Measurements from ENCODE around the gene TMEM190.
A peak's percentile ranks its signal among the peaks of the same experiment; 100 is the strongest.
"Not testable (repeated sequence)": the region's sequence is repeated elsewhere in the genome, so short reads cannot be mapped to it uniquely, and the experiment has no call there.

TMEM190 gene

GRCh38 chr19:55376241-55376933 is at the start of gene TMEM190:
TSS of gene TMEM190 (plus strand) at chr19:55376826. CDS start at chr19:55376854, 28 bp downstream.
- DNase-seq (ENCODE audit: low read depth in 2 of 2): no peak

- not testable (repeated sequence) for DNase-seq (ENCODE audit: low read depth in 2 of 2)
Observed at GRCh38 chr19:55328774-55329318, 47.8 kb upstream of the TMEM190 start.

- DNase-seq (ENCODE audit: low read depth in 2 of 2): not testable (repeated sequence)
Observed at GRCh38 chr19:55329791-55330190, 46.8 kb upstream of the TMEM190 start.

GRCh38 chr19:55333870-55334269 is 42.8 kb upstream of the TMEM190 start:
- no peak for DNase-seq (ENCODE audit: low read depth in 2 of 2)

GRCh38 chr19:55336101-55336500 is 40.5 kb upstream of the TMEM190 start:
- no peak for DNase-seq (ENCODE audit: low read depth in 2 of 2)

GRCh38 chr19:55339105-55339888 is 37.3 kb upstream of the TMEM190 start, which contains the start of gene KMT5C:
TSS of gene KMT5C (plus strand) at chr19:55339876. CDS start at chr19:55341937, 2,061 bp downstream.
- DNase-seq (ENCODE audit: low read depth in 2 of 2): peak; percentile 100

GRCh38 chr19:55339889-55340783 is 36.5 kb upstream of the TMEM190 start:
- no peak for DNase-seq (ENCODE audit: low read depth in 2 of 2)

GRCh38 chr19:55340784-55341147 is 35.9 kb upstream of the TMEM190 start:
- no peak for DNase-seq (ENCODE audit: low read depth in 2 of 2)

- peak; percentile 35 to 70 for DNase-seq (ENCODE audit: low read depth in 2 of 2)
Observed at GRCh38 chr19:55341171-55341588, 35.4 kb upstream of the TMEM190 start.

GRCh38 chr19:55341595-55342531 is 34.8 kb upstream of the TMEM190 start:
- DNase-seq (ENCODE audit: low read depth in 2 of 2): no peak

- DNase-seq (ENCODE audit: low read depth in 2 of 2): no peak
Observed at GRCh38 chr19:55344444-55344843, 32.2 kb upstream of the TMEM190 start.

- DNase-seq (ENCODE audit: low read depth in 2 of 2): no peak
Observed at GRCh38 chr19:55345101-55345817, 31.4 kb upstream of the TMEM190 start.

GRCh38 chr19:55345818-55346724 is 30.6 kb upstream of the TMEM190 start:
- DNase-seq (ENCODE audit: low read depth in 2 of 2): no peak

GRCh38 chr19:55346725-55347441 is 29.7 kb upstream of the TMEM190 start:
- no peak for DNase-seq (ENCODE audit: low read depth in 2 of 2)

- DNase-seq (ENCODE audit: low read depth in 2 of 2): no peak
Observed at GRCh38 chr19:55347442-55348009, 29.1 kb upstream of the TMEM190 start.

GRCh38 chr19:55348317-55349034 is 28.1 kb upstream of the TMEM190 start:
- no peak for DNase-seq (ENCODE audit: low read depth in 2 of 2)
